GM19351 (cell line): ENCODE measurements around the gene OR13A1.
"Not testable (repeated sequence)": the region's sequence is repeated elsewhere in the genome, so short reads cannot be mapped to it uniquely, and the experiment has no call there.

Source experiments
- ATAC-seq: cut with Tn5 transposase; IDR thresholded peaks from one replicate; pipeline ENCODE4 v1.9.1; 2021; ENCODE audit warnings: mild to moderate bottlenecking, moderate library complexity; ENCODE audit not compliant: unreplicated experiment

The OR13A1 gene

GRCh38 chr10:45315508-45315907, at the start of gene OR13A1:
TSS of gene OR13A1 (minus strand) at chr10:45315608. CDS start at chr10:45304422, 11,186 bp downstream.
- no peak for ATAC-seq

DNA sequence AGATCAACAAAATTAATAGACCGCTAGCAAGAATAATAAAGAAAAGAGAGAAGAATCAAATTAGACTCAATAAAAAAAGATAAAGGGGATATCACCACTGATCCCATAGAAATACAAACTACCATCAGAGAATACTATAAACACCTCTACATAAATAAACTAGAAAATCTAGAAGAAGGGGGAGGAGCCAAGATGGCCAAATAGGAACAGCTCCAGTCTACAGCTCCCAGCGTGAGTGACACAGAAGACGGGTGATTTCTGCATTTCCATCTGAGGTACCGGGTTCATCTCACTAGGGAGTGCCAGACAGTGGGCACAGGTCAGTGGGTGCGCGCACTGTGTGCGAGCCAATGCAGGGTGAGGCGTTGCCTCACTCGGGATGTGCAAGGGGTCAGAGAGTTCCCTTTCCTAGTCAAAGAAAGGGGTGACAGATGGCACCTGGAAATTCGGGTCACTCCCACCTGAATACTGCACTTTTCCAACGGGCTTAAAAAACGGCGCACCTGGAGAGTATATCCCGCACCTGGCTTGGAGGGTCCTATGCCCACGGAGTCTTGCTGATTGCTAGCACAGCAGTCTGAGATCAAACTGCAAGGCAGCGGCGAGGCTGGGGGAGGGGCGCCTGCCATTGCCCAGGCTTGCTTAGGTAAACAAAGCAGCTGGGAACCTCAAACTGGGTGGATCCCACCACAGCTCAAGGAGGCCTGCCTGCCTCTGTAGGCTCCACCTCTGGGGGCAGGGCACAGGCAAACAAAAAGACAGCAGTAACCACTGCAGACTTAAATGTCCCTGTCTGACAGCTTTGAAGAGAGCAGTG, 46.8 kb upstream of the OR13A1 start:
- not testable (repeated sequence) for ATAC-seq

DNA sequence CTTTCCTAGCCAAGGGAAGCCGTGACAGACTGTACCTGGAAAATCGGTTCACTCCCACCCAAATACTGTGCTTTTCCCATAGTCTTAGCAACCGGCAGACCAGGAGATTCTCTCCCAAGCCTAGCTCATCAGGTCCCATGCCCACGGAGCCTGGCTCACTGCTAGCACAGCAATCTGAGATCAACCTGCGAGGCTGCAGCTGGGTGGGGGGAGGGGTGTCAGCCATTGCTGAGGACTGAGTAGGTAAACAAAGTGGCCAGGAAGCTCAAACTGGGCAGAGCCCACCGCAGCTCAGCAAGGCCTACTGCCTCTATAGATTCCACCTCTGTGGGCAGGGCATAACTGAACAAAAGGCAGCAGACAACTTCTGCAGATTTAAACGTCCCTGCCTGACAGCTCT, 43.6 kb upstream of the OR13A1 start:
- not testable (repeated sequence) for ATAC-seq

DNA sequence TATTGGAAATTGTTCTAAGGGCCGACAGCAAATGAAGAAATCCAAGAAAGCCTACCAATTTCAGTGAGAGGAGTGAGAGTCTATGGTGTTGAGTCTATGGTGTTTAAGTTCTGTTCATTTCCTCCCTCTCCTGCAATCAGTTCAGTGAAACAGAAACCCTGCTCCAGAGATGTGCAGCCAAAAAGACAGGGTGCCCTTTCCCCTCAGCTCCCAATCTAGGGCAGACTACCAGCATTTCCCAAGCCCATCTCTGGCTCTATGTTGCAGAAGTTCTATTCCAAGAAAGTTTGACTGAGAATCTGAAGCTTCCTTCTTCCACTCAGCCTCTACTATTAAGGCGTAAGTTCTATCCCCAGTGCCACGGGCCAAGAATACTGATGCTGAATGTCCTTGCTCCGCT, 40.1 kb upstream of the OR13A1 start:
- no peak for ATAC-seq

- ATAC-seq: no peak
Measured at GRCh38 chr10:45354261-45354660, 38.9 kb upstream of the OR13A1 start.

DNA sequence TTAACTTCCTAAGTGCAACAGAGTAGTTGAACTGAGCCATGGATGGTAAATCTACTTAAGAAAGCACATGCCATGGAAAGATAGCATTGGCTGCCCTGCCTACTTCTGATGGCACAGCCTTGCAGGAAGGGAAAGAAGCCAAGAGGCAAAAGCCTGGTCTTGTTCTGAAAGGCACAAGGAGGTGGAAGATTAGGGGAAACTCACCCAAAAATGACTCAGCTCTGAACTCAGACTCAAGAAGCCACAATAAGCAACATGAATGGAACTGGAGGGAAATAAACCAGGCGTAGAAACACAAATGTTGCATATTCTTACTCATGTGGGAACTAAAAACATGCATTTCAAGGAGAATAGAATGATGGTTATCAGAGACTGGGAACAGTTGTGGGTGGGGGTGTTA, 37.8 kb upstream of the OR13A1 start:
- ATAC-seq: peak; percentile 51

GRCh38 chr10:45348196-45348765, 32.9 kb upstream of the OR13A1 start:
- ATAC-seq: not testable (repeated sequence)

- not testable (repeated sequence) for ATAC-seq
Measured at GRCh38 chr10:45347464-45347863, 32.1 kb upstream of the OR13A1 start.

DNA sequence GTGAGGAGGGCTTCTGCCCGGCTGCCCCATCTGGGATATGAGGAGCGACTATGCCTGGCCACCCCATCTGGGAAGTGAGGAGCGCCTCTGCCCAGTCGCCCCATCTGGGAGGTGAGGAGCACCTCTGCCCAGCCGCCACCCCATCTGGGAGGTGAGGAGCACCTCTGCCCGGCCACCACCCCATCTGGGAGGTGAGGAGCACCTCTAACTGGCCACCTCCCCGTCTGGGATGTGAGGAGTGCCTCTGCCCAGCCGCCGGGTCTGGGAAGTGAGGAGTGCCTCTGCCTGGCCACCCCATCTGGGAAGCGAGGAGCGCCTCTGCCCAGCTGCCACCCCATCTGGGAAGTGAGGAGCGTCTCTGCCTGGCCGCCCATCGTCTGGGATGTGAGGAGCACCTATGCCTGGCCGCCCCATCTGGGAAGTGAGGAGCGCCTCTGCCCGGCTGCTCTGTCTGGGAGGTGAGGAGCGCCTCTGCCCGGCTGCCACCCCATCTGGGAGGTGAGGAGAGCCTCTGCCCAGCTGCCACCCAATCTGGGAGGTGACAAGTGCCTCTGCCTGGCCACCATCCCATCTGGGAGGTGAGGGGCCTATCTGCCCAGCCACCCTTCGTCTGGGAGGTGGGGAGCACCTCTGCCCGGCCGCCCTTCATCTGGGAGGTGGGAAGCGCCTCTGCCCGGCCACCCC, 31.4 kb upstream of the OR13A1 start:
- ATAC-seq: not testable (repeated sequence)

DNA sequence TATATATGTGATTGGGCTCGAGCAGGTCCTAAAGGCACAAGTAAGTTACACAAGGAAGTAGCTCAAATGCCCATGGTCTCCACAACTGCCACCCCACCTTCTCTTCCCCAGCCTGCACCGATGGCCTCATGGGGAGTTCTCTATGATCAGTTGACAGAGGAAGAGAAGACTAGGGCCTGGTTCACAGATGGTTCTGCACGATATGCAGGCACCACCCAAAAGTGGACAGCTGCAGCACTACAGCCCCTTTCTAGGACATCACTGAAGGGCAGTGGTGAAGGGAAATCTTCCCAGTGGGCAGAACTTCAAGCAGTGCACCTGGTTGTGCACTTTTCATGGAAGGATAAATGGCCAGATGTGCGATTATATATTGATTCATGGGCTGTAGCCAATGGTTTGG, 25.0 kb upstream of the OR13A1 start:
- not testable (repeated sequence) for ATAC-seq

GRCh38 chr10:45339894-45340293, 24.5 kb upstream of the OR13A1 start:
- ATAC-seq: no peak

DNA sequence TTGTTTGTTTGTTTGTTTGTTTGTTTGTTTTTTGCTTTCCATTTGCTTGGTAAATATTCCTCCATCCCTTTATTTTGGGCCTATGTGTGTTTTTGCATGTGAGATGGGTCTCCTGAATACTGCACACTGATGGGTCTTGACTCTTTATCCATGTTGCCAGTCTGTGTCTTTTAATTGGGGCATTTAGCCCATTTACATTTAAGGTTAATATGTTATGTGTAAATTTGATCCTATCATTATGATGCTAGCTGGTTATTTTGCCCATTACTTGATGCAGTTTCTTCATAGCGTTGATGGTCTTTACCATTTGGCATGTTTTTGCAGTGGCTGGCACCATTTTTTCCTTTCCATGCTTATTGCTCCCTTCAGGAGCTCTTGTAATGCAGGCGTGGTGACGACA, 16.4 kb upstream of the OR13A1 start:
- ATAC-seq: not testable (repeated sequence)

- ATAC-seq: not testable (repeated sequence)
Measured at GRCh38 chr10:45326864-45327263, 11.5 kb upstream of the OR13A1 start.

DNA sequence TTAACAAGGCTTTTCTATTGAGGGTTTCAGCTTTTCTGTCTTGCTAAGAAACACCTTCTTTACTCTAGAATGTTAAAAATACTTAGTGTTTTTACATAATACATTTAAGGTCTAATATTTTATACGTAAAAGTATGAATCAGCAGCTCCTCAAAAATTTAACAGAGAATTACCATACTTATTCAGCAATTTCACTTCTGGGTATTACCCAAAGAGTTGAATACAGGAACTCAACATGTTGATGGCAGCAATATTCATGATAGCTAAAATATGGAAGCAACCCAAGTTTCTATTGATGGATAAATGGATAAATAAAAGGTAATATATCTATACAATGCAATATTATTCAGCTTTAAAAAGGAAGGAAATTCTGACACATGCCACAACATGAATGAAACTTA, 9.7 kb upstream of the OR13A1 start:
- ATAC-seq: no peak

DNA sequence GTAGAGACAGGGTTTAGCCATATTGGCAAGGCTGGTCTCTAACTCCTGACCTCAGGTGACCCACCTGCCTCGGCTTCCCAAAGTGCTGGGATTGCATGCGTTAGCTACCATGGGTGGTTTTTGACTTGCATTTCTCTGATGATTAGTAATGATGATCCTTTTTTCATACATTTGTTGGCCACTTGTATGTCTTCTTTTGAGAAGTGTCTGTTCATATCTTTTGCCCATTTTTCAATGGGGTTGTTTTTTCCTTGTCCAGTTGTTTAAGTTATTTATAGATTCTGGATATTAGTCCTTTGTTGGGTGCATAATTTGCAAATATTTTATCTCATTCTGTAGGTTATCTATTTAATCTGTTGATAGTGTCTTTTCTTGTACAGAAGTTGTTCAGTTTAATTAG, 4.3 kb upstream of the OR13A1 start:
- ATAC-seq: no peak

DNA sequence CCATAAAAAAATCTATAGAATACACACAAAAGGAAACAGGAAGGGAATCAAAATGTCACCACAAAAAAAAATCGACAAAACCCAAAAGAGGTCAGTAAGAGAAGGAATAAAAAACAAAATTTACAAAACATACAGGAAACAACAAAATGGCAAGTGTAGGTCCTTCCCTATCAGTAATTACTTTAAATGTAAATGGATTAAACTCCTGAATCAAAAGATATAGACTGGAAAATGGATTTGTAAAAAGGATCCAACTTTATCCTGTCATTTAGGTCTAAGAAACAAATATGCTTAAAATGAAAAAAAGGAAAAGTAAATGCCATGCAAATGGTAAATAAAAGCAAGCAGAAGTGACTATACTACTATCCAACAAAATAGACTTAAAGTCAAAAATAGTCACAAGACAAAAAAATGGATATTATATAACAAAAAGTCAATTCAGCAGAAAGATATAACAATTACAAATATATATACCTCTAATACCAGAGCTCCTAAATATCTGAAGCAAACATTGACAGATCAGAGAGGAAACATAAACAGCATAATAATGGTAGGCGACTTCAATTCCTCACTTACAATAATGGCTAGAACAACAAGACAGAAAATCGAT, 2.0 kb downstream of the OR13A1 start:
- no peak for ATAC-seq

DNA sequence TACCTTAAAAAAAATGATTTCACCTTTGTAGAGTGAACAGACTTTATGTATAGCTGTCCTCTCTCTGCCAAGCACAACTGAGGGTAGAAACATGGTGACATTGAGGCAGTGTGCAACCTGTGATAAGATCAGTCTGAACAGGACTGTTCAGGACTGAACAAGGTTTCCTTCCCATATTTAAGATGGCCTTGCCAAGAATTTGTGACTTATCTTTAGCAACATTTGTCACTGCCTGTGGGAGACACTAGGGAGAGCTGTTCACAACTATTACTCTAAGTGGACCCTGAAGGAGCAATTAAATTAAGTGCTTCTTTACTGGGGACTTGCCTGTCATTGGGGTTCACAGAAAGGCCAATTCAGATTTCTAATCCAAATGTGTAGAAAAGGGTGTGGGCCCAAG, 6.7 kb downstream of the OR13A1 start:
- no peak for ATAC-seq

- ATAC-seq: no peak
Measured at GRCh38 chr10:45302573-45302972, 12.8 kb downstream of the OR13A1 start.

DNA sequence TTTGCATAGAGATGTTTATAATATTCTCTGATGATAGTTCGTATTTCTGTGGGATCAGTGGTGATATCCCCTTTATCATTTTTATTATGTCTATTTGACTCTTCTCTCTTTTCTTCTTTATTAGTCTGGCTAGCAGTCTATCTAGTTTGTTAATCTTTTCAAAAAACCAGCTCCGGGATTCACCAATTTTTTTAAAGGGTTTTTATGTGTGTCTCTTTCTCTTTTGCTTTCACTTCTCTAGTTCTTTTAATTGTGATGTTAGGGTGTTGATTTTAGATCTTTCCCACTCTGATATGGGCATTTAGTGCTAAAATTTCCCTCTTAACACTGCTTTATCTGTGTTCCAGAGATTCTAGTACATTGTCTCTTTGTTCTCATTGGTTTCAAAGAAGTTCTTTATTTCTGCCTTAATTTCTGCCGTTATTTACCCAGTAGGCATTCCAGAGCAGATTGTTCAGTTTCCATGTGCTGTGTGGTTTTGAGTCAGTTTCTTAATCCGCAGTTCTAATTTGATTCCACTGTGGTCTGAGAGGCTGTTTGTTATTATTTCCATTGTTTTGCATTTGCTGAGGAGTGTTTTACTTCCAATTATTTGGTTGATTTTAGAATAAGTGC, 17.0 kb downstream of the OR13A1 start:
- not testable (repeated sequence) for ATAC-seq

- ATAC-seq: no peak
Measured at GRCh38 chr10:45294681-45295080, 20.7 kb downstream of the OR13A1 start.

- no peak for ATAC-seq
Measured at GRCh38 chr10:45286980-45287379, 28.4 kb downstream of the OR13A1 start.
